H1 (cell line): Measurements from ENCODE around the gene C11orf71. TPM values are rescaled to one million over a fixed set of nuclear protein-coding genes. Genes with fewer than 3 reads are reported as not detected.

Experiments used
- CTCF ChIA-PET: fragments of 300-600 bp; sonication (Branson Sonifier 250); formaldehyde crosslinking; loops from one replicate; lab custom pipeline; 2021; ENCODE audit not compliant: partially characterized antibody; lab: Charles Lee
- POLR2A ChIA-PET: fragments of 300-600 bp; sonication (Branson Sonifier 250); formaldehyde crosslinking; loops from one replicate; lab custom pipeline; 2021; ENCODE audit warnings: inconsistent platforms; ENCODE audit not compliant: partially characterized antibody; lab: Charles Lee
- DNase-seq, 2 experiments: peaks; one replicate each; pipeline versions ENCODE4 v3.0.0 to v3.0.0-alpha.2; 2010 to 2022; ENCODE audit warnings: low spot score in 2 of 2, low read depth in 1 of 2, mixed read lengths in 1 of 2
- FAIRE-seq: peaks from 2 replicates; lab custom pipeline; 2011; peaks lifted over from hg19 to GRCh38; lab: Jason Lieb, UNC
- H2AFZ ChIP-seq: 2 replicates; pipeline ENCODE4 v1.8.1; 2012; ENCODE audit warnings: low read length, inconsistent platforms
- H2AK5ac ChIP-seq: 2 replicates; pipeline ENCODE4 v1.6.1; 2013; ENCODE audit warnings: low read depth, low read length
- H2BK120ac ChIP-seq: replicated peaks from 2 replicates; pipeline ENCODE3; 2013; ENCODE audit warnings: low read depth, low read length, inconsistent platforms
- H2BK12ac ChIP-seq: 2 replicates; pipeline ENCODE4 v1.6.1; 2013; ENCODE audit warnings: low read depth, low read length
- H2BK15ac ChIP-seq: 2 replicates; pipeline ENCODE4 v1.6.1; 2013; ENCODE audit warnings: low read length
- H2BK20ac ChIP-seq: 2 replicates; pipeline ENCODE4 v1.6.1; 2013; ENCODE audit warnings: low read length
- H2BK5ac ChIP-seq: 2 replicates; pipeline ENCODE4 v1.6.1; 2013; ENCODE audit warnings: low read depth, low read length
- H3K14ac ChIP-seq: 2 replicates; pipeline ENCODE4 v1.6.1; 2013; ENCODE audit warnings: inconsistent platforms; ENCODE audit not compliant: insufficient read length
- H3K18ac ChIP-seq: 2 replicates; pipeline ENCODE4 v1.6.1; 2013; ENCODE audit warnings: low read length; ENCODE audit errors: extremely low read depth
- H3K23ac ChIP-seq: 2 replicates; pipeline ENCODE4 v1.6.1; 2013; ENCODE audit warnings: inconsistent platforms; ENCODE audit not compliant: insufficient read length
- H3K23me2 ChIP-seq: 2 replicates; pipeline ENCODE4 v1.6.1; 2013; ENCODE audit warnings: low read depth, low read length
- H3K27ac ChIP-seq: 2 replicates; pipeline ENCODE4 v1.6.1; 2011; ENCODE audit warnings: low read depth, low read length, inconsistent platforms
- H3K27me3 ChIP-seq, 4 experiments: replicated peaks in 1 of 4; 1 replicate in 1 of 4; 2 replicates in 3 of 4; pipeline versions ENCODE4 v1.6.1 to v1.8.1; 2011 to 2013; ENCODE audit warnings: low read length in 3 of 4, mild to moderate bottlenecking in 3 of 4, inconsistent platforms in 2 of 4, mixed read lengths in 2 of 4, moderate library complexity in 1 of 4; ENCODE audit not compliant: control insufficient read depth in 3 of 4, insufficient read depth in 3 of 4; ENCODE audit errors: extremely low read depth in 1 of 4
- H3K36me3 ChIP-seq, 4 experiments: 2 replicates each; pipeline versions ENCODE4 v1.6.1 to v1.8.1; 2011 to 2013; ENCODE audit warnings: mild to moderate bottlenecking in 4 of 4, low read length in 3 of 4, moderate library complexity in 2 of 4, control low read depth in 1 of 4, inconsistent platforms in 1 of 4; ENCODE audit not compliant: insufficient read depth in 4 of 4, control insufficient read depth in 2 of 4
- H3K4ac ChIP-seq: replicated peaks from 2 replicates; pipeline ENCODE3; 2013; ENCODE audit warnings: low read length, low read depth, mixed read lengths, inconsistent platforms; ENCODE audit not compliant: insufficient read length
- H3K4me1 ChIP-seq, 4 experiments: replicated peaks in 1 of 4; 1 replicate in 1 of 4; 2 replicates in 3 of 4; pipeline versions ENCODE4 v1.6.1 to v1.8.1; 2011 to 2013; ENCODE audit warnings: low read length in 3 of 4, inconsistent platforms in 2 of 4, mixed read lengths in 1 of 4; ENCODE audit not compliant: insufficient read depth in 4 of 4, control insufficient read depth in 3 of 4
- H3K4me2 ChIP-seq, 2 experiments: 2 replicates each; pipeline versions ENCODE4 v1.6.1 to v1.8.1; 2011 to 2013; ENCODE audit warnings: low read depth in 2 of 2, low read length in 2 of 2, control low read depth in 1 of 2, inconsistent platforms in 1 of 2, mild to moderate bottlenecking in 1 of 2; ENCODE audit not compliant: insufficient read depth in 1 of 2
- H3K4me3 ChIP-seq, 4 experiments: fragments of 200-600, 300-600 bp in 1 of 4; sonication (generic), shearing (Covaris generic), sonication (Bioruptor Twin) in 1 of 4; 2 replicates each; pipeline versions ENCODE4 v1.5.1 to v1.8.1; 2011 to 2016; ENCODE audit warnings: low read length in 4 of 4, low read depth in 3 of 4, control low read depth in 2 of 4, inconsistent platforms in 2 of 4, mild to moderate bottlenecking in 2 of 4, mixed read lengths in 1 of 4, moderate library complexity in 1 of 4; ENCODE audit not compliant: insufficient read depth in 2 of 4; ENCODE audit errors: extremely low read depth in 1 of 4
- H3K56ac ChIP-seq: replicated peaks from 2 replicates; pipeline ENCODE3; 2013; ENCODE audit warnings: low read depth, mild to moderate bottlenecking, mixed read lengths, low read length, inconsistent platforms; ENCODE audit not compliant: insufficient read length
- H3K79me1 ChIP-seq: 2 replicates; pipeline ENCODE4 v1.6.1; 2013; ENCODE audit warnings: low read depth, low read length, control low read depth
- H3K79me2 ChIP-seq, 2 experiments: 2 replicates each; pipeline versions ENCODE4 v1.6.1 to v1.8.1; 2012 to 2013; ENCODE audit warnings: low read length in 2 of 2, mild to moderate bottlenecking in 2 of 2, inconsistent platforms in 1 of 2; ENCODE audit not compliant: insufficient read depth in 2 of 2, control insufficient read depth in 1 of 2
- H3K9ac ChIP-seq, 4 experiments: replicated peaks in 1 of 4; 1 replicate in 1 of 4; 2 replicates in 3 of 4; pipeline versions ENCODE4 v1.6.1 to v1.8.1; 2011 to 2013; ENCODE audit warnings: low read depth in 3 of 4, low read length in 3 of 4, control low read depth in 2 of 4, mild to moderate bottlenecking in 2 of 4, moderate library complexity in 2 of 4, inconsistent platforms in 1 of 4; ENCODE audit errors: extremely low read depth in 1 of 4
- H3K9me3 ChIP-seq, 2 experiments: 2 replicates each; pipeline versions ENCODE4 v1.6.1 to v1.8.1; 2012 to 2013; ENCODE audit warnings: mild to moderate bottlenecking in 2 of 2, moderate library complexity in 2 of 2, control low read depth in 1 of 2, inconsistent platforms in 1 of 2, low read depth in 1 of 2, low read length in 1 of 2, mixed read lengths in 1 of 2; ENCODE audit not compliant: insufficient read depth in 2 of 2
- H4K20me1 ChIP-seq, 2 experiments: replicated peaks in 1 of 2; 2 replicates each; pipeline versions ENCODE3 to v1.8.1; 2011 to 2013; ENCODE audit warnings: inconsistent platforms in 2 of 2, low read length in 2 of 2, mild to moderate bottlenecking in 1 of 2; ENCODE audit not compliant: insufficient read depth in 2 of 2, control insufficient read depth in 1 of 2
- H4K5ac ChIP-seq: 2 replicates; pipeline ENCODE4 v1.6.1; 2013; ENCODE audit warnings: low read length, low read depth, mixed read lengths, inconsistent platforms; ENCODE audit not compliant: insufficient read length
- H4K8ac ChIP-seq: 2 replicates; pipeline ENCODE4 v1.8.0; 2013; ENCODE audit warnings: mild to moderate bottlenecking, moderate library complexity, low read length, inconsistent platforms; ENCODE audit not compliant: insufficient read depth; ENCODE audit errors: extremely low read depth
- H4K91ac ChIP-seq: replicated peaks from 2 replicates; pipeline ENCODE3; 2013; ENCODE audit warnings: low read length, mixed read lengths, inconsistent platforms; ENCODE audit not compliant: insufficient read length
- JUN ChIP-seq: IDR thresholded peaks from 2 replicates; pipeline ENCODE4 v1.6.1; 2011; ENCODE audit warnings: low read depth, mild to moderate bottlenecking, improper control_type of control experiment, low read length
- KDM1A ChIP-seq: fragments of 200-600, 300-600 bp; sonication (generic); IDR thresholded peaks from 2 replicates; pipeline ENCODE4 v1.7.1; 2016; ENCODE audit warnings: mild to moderate bottlenecking, low read length, borderline replicate concordance
- NRF1 ChIP-seq: IDR thresholded peaks from 2 replicates; pipeline ENCODE4 v1.6.1; 2011; ENCODE audit warnings: mild to moderate bottlenecking, low read depth, low read length, improper control_type of control experiment
- RXRA ChIP-seq: IDR thresholded peaks from 2 replicates; pipeline ENCODE4 v1.6.1; 2011; ENCODE audit warnings: low read depth, mild to moderate bottlenecking, low read length, moderate library complexity; ENCODE audit not compliant: insufficient read depth
- WGBS, 2 experiments: shearing (Covaris generic) in 1 of 2; methylation state at CpG; one replicate each; pipeline versions ENCODE4 v1.1.6 to v1.1.7; 2013 to 2015; ENCODE audit warnings: low lambda C conversion rate in 2 of 2, mixed read lengths in 2 of 2, inconsistent platforms in 1 of 2, low coverage in 1 of 2, missing lambda C conversion rate in 1 of 2; ENCODE audit not compliant: insufficient replicate concordance in 2 of 2, insufficient coverage in 1 of 2, insufficient read length in 1 of 2; ENCODE audit errors: extremely low coverage in 1 of 2, missing lambda C conversion rate in 1 of 2; 5-methylcytosine and 5-hydroxymethylcytosine counted together
- polyA plus RNA-seq, 7 experiments: library from polyadenylated mRNA; depleted of rRNA in 3 of 7; stranded (reverse) in 5 of 7; unstranded in 2 of 7; fragments of >200 nt in 5 of 7; fragments of 200-250 nt in 2 of 7; gene quantifications; 1 replicate in 5 of 7; 2 replicates in 1 of 7; 4 replicates in 1 of 7; pipeline versions ENCODE4 v1.2.1 to v1.2.3, GENCODE V29; 2011 to 2013; ENCODE audit warnings: missing spikeins in 2 of 7, mixed read lengths in 2 of 7
- total RNA-seq: library from RNA; stranded (reverse); fragmentation: NEBNext Ultra II Directional; extraction: Animal tissue kit (Norgen Biotek cat#: 25700); gene quantifications from 2 replicates; pipeline ENCODE4 v1.2.1, GENCODE V29; 2021

The C11orf71 gene
- total and polyA plus RNA-seq, 2 of the 8 experiments (the other 6 are each of a cell fraction or from before 2014, with no cell fraction given) = 5.4 to 8.7 TPM

- POLR2A ChIA-PET = no interaction called here
- Histone ChIP-seq H2BK20ac (no peak overlapping the region), H3K18ac (no peak overlapping the region), H3K27ac (no peak overlapping the region), H3K23ac (no peak overlapping the region), H4K91ac (no peak overlapping the region), H4K8ac (no peak overlapping the region), H3K23me2 (no peaks in the 10 kb centered on the region; the same call in 1 of the 2 replicates), H3K79me1 (no peaks in the 10 kb centered on the region; the same call in 1 of the 2 replicates), H4K20me1 (peaks cover 2 to 4% of the 10 kb centered on the region in 2 experiments), H3K4me1 (peaks cover 2 to 12% (median 7%) of the 10 kb centered on the region in 4 experiments; a peak in 6 of 7 replicates), H4K5ac (no peak overlapping the region), H2BK5ac (no peak overlapping the region), H2AK5ac (no peak overlapping the region), H3K4me3 (peak overlapping the region in 1 of 4 experiments; percentile 95; a peak in 1 of 8 replicates), H3K4me2 (no peak overlapping the region; a peak in 1 of 4 replicates), H3K9ac (no peak overlapping the region), H2AFZ (no peak overlapping the region), H3K9me3 (no peaks in the 10 kb centered on the region), H3K14ac (no peak overlapping the region), H3K27me3 (no peaks in the 10 kb centered on the region), H3K36me3 (peaks cover 0 to 24% (median 7%) of the 10 kb centered on the region in 4 experiments; a peak in 6 of 8 replicates), H3K4ac (no peak overlapping the region), H2BK15ac (no peak overlapping the region), H3K79me2 (peaks cover 19 to 74% of the 10 kb centered on the region in 2 experiments; a peak in 3 of 4 replicates), H2BK120ac (no peak overlapping the region), H2BK12ac (no peak overlapping the region), H3K56ac (no peak overlapping the region)
- TF ChIP-seq RXRA = no peak
- no peak for TF ChIP-seq NRF1
- no peak for TF ChIP-seq JUN
- no peak for TF ChIP-seq KDM1A
- CTCF ChIA-PET = no interaction called here
- 85% methylated on average over 2 of the region's 2 CpGs; no CpG with 5 or more reads in 1 of the 2 experiments for WGBS, 2 experiments
- DNase-seq = no peak
- FAIRE-seq = no peak
These were observed 41.6 kb upstream of the C11orf71 start for GRCh38 chr11:114441921-114442320.
